HepG2 (cell line): Measurements from ENCODE around the gene NDUFB8. TPM values are rescaled to one million over a fixed set of nuclear protein-coding genes. Genes with fewer than 3 reads are reported as not detected.

Experiments used
- ATAC-seq: fragments of 200-7000 bp; cut with Tn5 transposase; 3 replicates; pipeline ENCODE4 v1.9.1; 2020; ENCODE audit warnings: mild to moderate bottlenecking, moderate library complexity
- BruUV-seq: library from RNA; stranded (reverse); fragments of 400-500 nt; replicated peaks from 2 replicates; lab custom pipeline; 2021; lab: Mats Ljungman, UMichigan
- CTCF ChIA-PET: fragments of 300-600 bp; formaldehyde crosslinking; extraction: SDS; loops from one replicate; lab custom pipeline; 2021; ENCODE audit warnings: low total read pairs, inconsistent platforms, low intra/inter-chr PET ratio; lab: Yijun Ruan, JAX
- POLR2A ChIA-PET: fragments of 350-600 bp; sonication (Branson Sonifier 250); formaldehyde crosslinking; loops from one replicate; lab custom pipeline; 2020; ENCODE audit warnings: antibody characterized with exemption, inconsistent platforms; lab: Yijun Ruan, JAX
- DNase-seq: peaks from one replicate; pipeline ENCODE4 v3.0.0-alpha.2; 2015; ENCODE audit warnings: low spot score
- FAIRE-seq: peaks from 3 replicates; lab custom pipeline; 2011; peaks lifted over from hg19 to GRCh38; lab: Jason Lieb, UNC
- H2AFZ ChIP-seq: one replicate; pipeline ENCODE4 v1.6.1; 2011; ENCODE audit warnings: low read length, inconsistent platforms
- H3K27ac ChIP-seq: fragments of 300-600 bp; 3 replicates; pipeline ENCODE4 v1.8.0; 2011; ENCODE audit warnings: mixed run types, mild to moderate bottlenecking, mixed read lengths, low read length, inconsistent platforms; ENCODE audit not compliant: insufficient read depth; ENCODE audit errors: extremely low read length
- H3K27me3 ChIP-seq, 2 experiments: fragments of 200-600 bp in 1 of 2; 2 replicates in 1 of 2; 3 replicates in 1 of 2; pipeline versions ENCODE4 v1.6.0 to v1.8.0; 2011; ENCODE audit warnings: low read length in 2 of 2, mild to moderate bottlenecking in 2 of 2, moderate library complexity in 2 of 2, inconsistent platforms in 1 of 2; ENCODE audit not compliant: insufficient read depth in 2 of 2, control insufficient read depth in 1 of 2
- H3K36me3 ChIP-seq, 2 experiments: fragments of 200-600 bp in 1 of 2; replicated peaks in 1 of 2; 2 replicates in 1 of 2; 3 replicates in 1 of 2; pipeline versions ENCODE4 v1.5.1 to v1.8.0; 2011; ENCODE audit warnings: low read length in 2 of 2, inconsistent platforms in 1 of 2; ENCODE audit not compliant: insufficient read depth in 2 of 2, control insufficient read depth in 1 of 2
- H3K4me1 ChIP-seq: 2 replicates; pipeline ENCODE4 v1.5.1; 2012; ENCODE audit warnings: low read length, inconsistent platforms; ENCODE audit not compliant: insufficient read depth
- H3K4me2 ChIP-seq: 2 replicates; pipeline ENCODE4 v1.6.0; 2011; ENCODE audit warnings: low read depth, low read length, inconsistent platforms
- H3K4me3 ChIP-seq, 3 experiments: fragments of 200-600 bp in 1 of 3; sonication (generic), shearing (Covaris generic) in 1 of 3; replicated peaks in 1 of 3; 2 replicates each; pipeline ENCODE4 v1.5.1; 2011 to 2016; ENCODE audit warnings: low read length in 3 of 3, inconsistent platforms in 2 of 3, low read depth in 2 of 3, mild to moderate bottlenecking in 2 of 3, control low read depth in 1 of 3, mixed read lengths in 1 of 3; ENCODE audit not compliant: insufficient read depth in 1 of 3
- H3K79me2 ChIP-seq: one replicate; pipeline ENCODE4 v1.6.1; 2011; ENCODE audit warnings: low read length, inconsistent platforms; ENCODE audit not compliant: insufficient read depth
- H3K9ac ChIP-seq: 2 replicates; pipeline ENCODE4 v1.6.0; 2011; ENCODE audit warnings: mild to moderate bottlenecking, low read depth, low read length, inconsistent platforms; ENCODE audit not compliant: insufficient read depth
- H3K9me3 ChIP-seq: 2 replicates; pipeline ENCODE4 v1.5.1; 2012; ENCODE audit warnings: mild to moderate bottlenecking, low read length
- H4K20me1 ChIP-seq: 2 replicates; pipeline ENCODE4 v1.6.0; 2011; ENCODE audit warnings: inconsistent platforms, mild to moderate bottlenecking, low read length, moderate library complexity; ENCODE audit not compliant: insufficient read depth
- ELF3 ChIP-seq: IDR thresholded peaks from 2 replicates; pipeline ENCODE4 v1.6.1; 2016; ENCODE audit warnings: missing genetic modification reagents, missing compliant biosample characterization
- FOSL1 ChIP-seq: sonication (generic); formaldehyde crosslinking; IDR thresholded peaks from 2 replicates; pipeline ENCODE4 v1.9.0; 2021; ENCODE audit warnings: missing genetic modification reagents, borderline replicate concordance
- HOXA7 ChIP-seq: sonication (generic); formaldehyde crosslinking; IDR thresholded peaks from 2 replicates; pipeline ENCODE4 v1.8.1; 2022; ENCODE audit warnings: mild to moderate bottlenecking, missing genetic modification reagents, moderate library complexity
- KLF11 ChIP-seq: IDR thresholded peaks from 2 replicates; pipeline ENCODE4 v1.6.1; 2016; ENCODE audit warnings: missing compliant biosample characterization
- PAWR ChIP-seq: sonication (generic); formaldehyde crosslinking; IDR thresholded peaks from 2 replicates; pipeline ENCODE4 v1.4.0; 2020; ENCODE audit warnings: missing genetic modification reagents, mild to moderate bottlenecking, borderline replicate concordance
- RFXANK ChIP-seq: IDR thresholded peaks from 2 replicates; pipeline ENCODE4 v1.6.1; 2016
- SKI ChIP-seq: fragments of 450-650 bp; IDR thresholded peaks from one replicate; pipeline ENCODE4 v1.6.1; 2018; ENCODE audit warnings: mild to moderate bottlenecking; ENCODE audit not compliant: partially characterized antibody
- SPEN ChIP-seq: sonication (generic); formaldehyde crosslinking; IDR thresholded peaks from 2 replicates; pipeline ENCODE4 v1.5.1; 2020; ENCODE audit warnings: low read depth, mild to moderate bottlenecking, missing genetic modification reagents
- ZNF335 ChIP-seq: sonication (generic); formaldehyde crosslinking; IDR thresholded peaks from 2 replicates; pipeline ENCODE4 v1.4.0; 2020; ENCODE audit warnings: missing genetic modification reagents
- ZNF382 ChIP-seq: sonication (generic); formaldehyde crosslinking; IDR thresholded peaks from 2 replicates; pipeline ENCODE4 v1.5.0; 2020; ENCODE audit warnings: missing genetic modification reagents, mild to moderate bottlenecking, borderline replicate concordance
- WGBS: methylation state at CpG from one replicate; pipeline ENCODE4 v1.1.6; 2017; ENCODE audit warnings: low lambda C conversion rate; 5-methylcytosine and 5-hydroxymethylcytosine counted together
- in situ Hi-C: cut with HindIII; loops from 2 replicates; pipeline ENCODE4 v1.10.0; 2017; ENCODE audit warnings: low pct_unique_long_range_greater_than_20kb; ENCODE audit not compliant: extremely low pct_ligation_motif_present
- intact Hi-C: fragments of 100-400 bp; cut with micrococcal nuclease; formaldehyde crosslinking; loops from one replicate; pipeline ENCODE4 v1.10.0; 2022; ENCODE audit not compliant: unreplicated experiment
- polyA plus RNA-seq, 8 experiments: library from polyadenylated mRNA; depleted of rRNA in 3 of 8; stranded (reverse) in 7 of 8; unstranded in 1 of 8; fragments of >200 nt; fragmentation: Illumina TruSeq in 4 of 8; extraction: Trizol in 4 of 8; gene quantifications; 2 replicates each; pipeline versions ENCODE4 v1.2.1 to v1.2.3, GENCODE V29; 2011 to 2016; ENCODE audit warnings: low read depth in 4 of 8, missing spikeins in 1 of 8, mixed read lengths in 1 of 8; ENCODE audit not compliant: insufficient read depth in 1 of 8
- total RNA-seq, 5 experiments: library from RNA; depleted of rRNA; stranded (reverse); fragments of >200 nt; fragmentation: Illumina TruSeq; extraction: Trizol; gene quantifications; 2 replicates each; pipeline ENCODE4 v1.2.3, GENCODE V29; 2016; ENCODE audit warnings: low read depth in 1 of 5
- TF ChIP-seq, protein P1 (sequence below): sonication (generic); formaldehyde crosslinking; IDR thresholded peaks from 2 replicates; pipeline ENCODE4 v1.4.0; 2020; ENCODE audit warnings: missing genetic modification reagents
- TF ChIP-seq, protein P2 (sequence below): sonication (generic); formaldehyde crosslinking; IDR thresholded peaks from 2 replicates; pipeline ENCODE4 v1.8.1; 2022; ENCODE audit warnings: mild to moderate bottlenecking, missing genetic modification reagents

NDUFB8 gene
- total and polyA plus RNA-seq, 2 of the 13 experiments (the other 11 are each of a cell fraction or from before 2014, with no cell fraction given), result 210 to 216 TPM

DNA sequence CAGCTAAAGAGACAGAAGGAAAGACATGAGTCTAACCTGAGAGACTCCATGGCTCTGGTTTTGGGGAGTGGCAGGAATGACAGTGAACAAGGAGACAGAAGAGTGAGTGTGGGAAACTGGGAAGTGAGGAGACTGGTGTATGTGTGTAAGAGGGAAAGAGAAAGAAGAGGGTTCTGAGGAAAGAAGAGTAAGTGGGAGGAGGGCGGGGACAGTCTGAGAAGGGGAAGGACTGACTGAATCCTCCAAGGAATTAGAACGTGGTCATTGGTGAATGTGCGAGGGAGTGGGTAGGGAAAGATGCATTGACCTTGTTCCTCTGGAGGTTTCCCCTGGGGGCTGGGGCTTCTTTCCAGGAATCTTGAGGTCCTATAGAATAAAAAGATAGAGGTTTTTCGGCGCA, 40.3 kb downstream of the NDUFB8 start:
- Histone ChIP-seq H3K4me1 (no peaks in the 10 kb centered on the region), H3K79me2 (no peaks in the 10 kb centered on the region), H3K27ac (no peak overlapping the region), H2AFZ (no peak overlapping the region), H3K9me3 (no peaks in the 10 kb centered on the region), H4K20me1 (no peaks in the 10 kb centered on the region), H3K36me3 (peaks cover 0 to 3% of the 10 kb centered on the region in 2 experiments; a peak in 1 of 5 replicates), H3K9ac (no peak overlapping the region), H3K4me2 (no peak overlapping the region), H3K4me3 (no peak overlapping the region), H3K27me3 (no peaks in the 10 kb centered on the region)
- TF ChIP-seq SKI (no peak), ZNF382 (no peak), RFXANK (no peak), FOSL1 (CRISPR knock-in tag) (no peak), ZNF335 (CRISPR knock-in tag) (no peak), HOXA7 (no peak), PAWR (CRISPR knock-in tag) (no peak), KLF11 (CRISPR knock-in tag) (no peak), SPEN (CRISPR knock-in tag) (no peak), ELF3 (CRISPR knock-in tag) (no peak)
- TF ChIP-seq, protein P1, sequence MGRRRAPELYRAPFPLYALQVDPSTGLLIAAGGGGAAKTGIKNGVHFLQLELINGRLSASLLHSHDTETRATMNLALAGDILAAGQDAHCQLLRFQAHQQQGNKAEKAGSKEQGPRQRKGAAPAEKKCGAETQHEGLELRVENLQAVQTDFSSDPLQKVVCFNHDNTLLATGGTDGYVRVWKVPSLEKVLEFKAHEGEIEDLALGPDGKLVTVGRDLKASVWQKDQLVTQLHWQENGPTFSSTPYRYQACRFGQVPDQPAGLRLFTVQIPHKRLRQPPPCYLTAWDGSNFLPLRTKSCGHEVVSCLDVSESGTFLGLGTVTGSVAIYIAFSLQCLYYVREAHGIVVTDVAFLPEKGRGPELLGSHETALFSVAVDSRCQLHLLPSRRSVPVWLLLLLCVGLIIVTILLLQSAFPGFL, result no peak
- TF ChIP-seq, protein P2, sequence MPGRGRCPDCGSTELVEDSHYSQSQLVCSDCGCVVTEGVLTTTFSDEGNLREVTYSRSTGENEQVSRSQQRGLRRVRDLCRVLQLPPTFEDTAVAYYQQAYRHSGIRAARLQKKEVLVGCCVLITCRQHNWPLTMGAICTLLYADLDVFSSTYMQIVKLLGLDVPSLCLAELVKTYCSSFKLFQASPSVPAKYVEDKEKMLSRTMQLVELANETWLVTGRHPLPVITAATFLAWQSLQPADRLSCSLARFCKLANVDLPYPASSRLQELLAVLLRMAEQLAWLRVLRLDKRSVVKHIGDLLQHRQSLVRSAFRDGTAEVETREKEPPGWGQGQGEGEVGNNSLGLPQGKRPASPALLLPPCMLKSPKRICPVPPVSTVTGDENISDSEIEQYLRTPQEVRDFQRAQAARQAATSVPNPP (CRISPR knock-in tag), result no peak
- no peak for ATAC-seq
- 96% methylated on average over 5 of the region's 5 CpGs for WGBS
- in situ Hi-C loops, result no loop called here
- BruUV-seq, result no TSS peak
- intact Hi-C loops, result no loop called here
- no peak for FAIRE-seq
- no peak for DNase-seq
- CTCF ChIA-PET, result no interaction called here
- POLR2A ChIA-PET, result no interaction called here
